H1 (cell line): ENCODE measurements around the gene CISTR. TPM values are rescaled to one million over a fixed set of nuclear protein-coding genes. Genes with fewer than 3 reads are reported as not detected.
A peak's percentile ranks its signal among the peaks of the same experiment; 100 is the strongest.

ENCODE experiments used
- CTCF ChIA-PET: fragments of 300-600 bp; sonication (Branson Sonifier 250); formaldehyde crosslinking; loops from one replicate; lab custom pipeline; 2021; ENCODE audit not compliant: partially characterized antibody; lab: Charles Lee
- POLR2A ChIA-PET: fragments of 300-600 bp; sonication (Branson Sonifier 250); formaldehyde crosslinking; loops from one replicate; lab custom pipeline; 2021; ENCODE audit warnings: inconsistent platforms; ENCODE audit not compliant: partially characterized antibody; lab: Charles Lee
- DNase-seq, 2 experiments: peaks; one replicate each; pipeline versions ENCODE4 v3.0.0 to v3.0.0-alpha.2; 2010 to 2022; ENCODE audit warnings: low spot score in 2 of 2, low read depth in 1 of 2, mixed read lengths in 1 of 2
- FAIRE-seq: peaks from 2 replicates; lab custom pipeline; 2011; peaks lifted over from hg19 to GRCh38; lab: Jason Lieb, UNC
- H2AFZ ChIP-seq: 2 replicates; pipeline ENCODE4 v1.8.1; 2012; ENCODE audit warnings: low read length, inconsistent platforms
- H2AK5ac ChIP-seq: 2 replicates; pipeline ENCODE4 v1.6.1; 2013; ENCODE audit warnings: low read depth, low read length
- H2BK120ac ChIP-seq: replicated peaks from 2 replicates; pipeline ENCODE3; 2013; ENCODE audit warnings: low read depth, low read length, inconsistent platforms
- H2BK12ac ChIP-seq: 2 replicates; pipeline ENCODE4 v1.6.1; 2013; ENCODE audit warnings: low read depth, low read length
- H2BK15ac ChIP-seq: 2 replicates; pipeline ENCODE4 v1.6.1; 2013; ENCODE audit warnings: low read length
- H2BK20ac ChIP-seq: 2 replicates; pipeline ENCODE4 v1.6.1; 2013; ENCODE audit warnings: low read length
- H2BK5ac ChIP-seq: 2 replicates; pipeline ENCODE4 v1.6.1; 2013; ENCODE audit warnings: low read depth, low read length
- H3K14ac ChIP-seq: 2 replicates; pipeline ENCODE4 v1.6.1; 2013; ENCODE audit warnings: inconsistent platforms; ENCODE audit not compliant: insufficient read length
- H3K18ac ChIP-seq: 2 replicates; pipeline ENCODE4 v1.6.1; 2013; ENCODE audit warnings: low read length; ENCODE audit errors: extremely low read depth
- H3K23ac ChIP-seq: 2 replicates; pipeline ENCODE4 v1.6.1; 2013; ENCODE audit warnings: inconsistent platforms; ENCODE audit not compliant: insufficient read length
- H3K23me2 ChIP-seq: 2 replicates; pipeline ENCODE4 v1.6.1; 2013; ENCODE audit warnings: low read depth, low read length
- H3K27ac ChIP-seq: 2 replicates; pipeline ENCODE4 v1.6.1; 2011; ENCODE audit warnings: low read depth, low read length, inconsistent platforms
- H3K27me3 ChIP-seq, 4 experiments: replicated peaks in 1 of 4; 1 replicate in 1 of 4; 2 replicates in 3 of 4; pipeline versions ENCODE4 v1.6.1 to v1.8.1; 2011 to 2013; ENCODE audit warnings: low read length in 3 of 4, mild to moderate bottlenecking in 3 of 4, inconsistent platforms in 2 of 4, mixed read lengths in 2 of 4, moderate library complexity in 1 of 4; ENCODE audit not compliant: control insufficient read depth in 3 of 4, insufficient read depth in 3 of 4; ENCODE audit errors: extremely low read depth in 1 of 4
- H3K36me3 ChIP-seq, 4 experiments: 2 replicates each; pipeline versions ENCODE4 v1.6.1 to v1.8.1; 2011 to 2013; ENCODE audit warnings: mild to moderate bottlenecking in 4 of 4, low read length in 3 of 4, moderate library complexity in 2 of 4, control low read depth in 1 of 4, inconsistent platforms in 1 of 4; ENCODE audit not compliant: insufficient read depth in 4 of 4, control insufficient read depth in 2 of 4
- H3K4ac ChIP-seq: replicated peaks from 2 replicates; pipeline ENCODE3; 2013; ENCODE audit warnings: low read length, low read depth, mixed read lengths, inconsistent platforms; ENCODE audit not compliant: insufficient read length
- H3K4me1 ChIP-seq, 4 experiments: replicated peaks in 1 of 4; 1 replicate in 1 of 4; 2 replicates in 3 of 4; pipeline versions ENCODE4 v1.6.1 to v1.8.1; 2011 to 2013; ENCODE audit warnings: low read length in 3 of 4, inconsistent platforms in 2 of 4, mixed read lengths in 1 of 4; ENCODE audit not compliant: insufficient read depth in 4 of 4, control insufficient read depth in 3 of 4
- H3K4me2 ChIP-seq, 2 experiments: 2 replicates each; pipeline versions ENCODE4 v1.6.1 to v1.8.1; 2011 to 2013; ENCODE audit warnings: low read depth in 2 of 2, low read length in 2 of 2, control low read depth in 1 of 2, inconsistent platforms in 1 of 2, mild to moderate bottlenecking in 1 of 2; ENCODE audit not compliant: insufficient read depth in 1 of 2
- H3K4me3 ChIP-seq, 4 experiments: fragments of 200-600, 300-600 bp in 1 of 4; sonication (generic), shearing (Covaris generic), sonication (Bioruptor Twin) in 1 of 4; 2 replicates each; pipeline versions ENCODE4 v1.5.1 to v1.8.1; 2011 to 2016; ENCODE audit warnings: low read length in 4 of 4, low read depth in 3 of 4, control low read depth in 2 of 4, inconsistent platforms in 2 of 4, mild to moderate bottlenecking in 2 of 4, mixed read lengths in 1 of 4, moderate library complexity in 1 of 4; ENCODE audit not compliant: insufficient read depth in 2 of 4; ENCODE audit errors: extremely low read depth in 1 of 4
- H3K56ac ChIP-seq: replicated peaks from 2 replicates; pipeline ENCODE3; 2013; ENCODE audit warnings: low read depth, mild to moderate bottlenecking, mixed read lengths, low read length, inconsistent platforms; ENCODE audit not compliant: insufficient read length
- H3K79me1 ChIP-seq: 2 replicates; pipeline ENCODE4 v1.6.1; 2013; ENCODE audit warnings: low read depth, low read length, control low read depth
- H3K79me2 ChIP-seq, 2 experiments: 2 replicates each; pipeline versions ENCODE4 v1.6.1 to v1.8.1; 2012 to 2013; ENCODE audit warnings: low read length in 2 of 2, mild to moderate bottlenecking in 2 of 2, inconsistent platforms in 1 of 2; ENCODE audit not compliant: insufficient read depth in 2 of 2, control insufficient read depth in 1 of 2
- H3K9ac ChIP-seq, 4 experiments: replicated peaks in 1 of 4; 1 replicate in 1 of 4; 2 replicates in 3 of 4; pipeline versions ENCODE4 v1.6.1 to v1.8.1; 2011 to 2013; ENCODE audit warnings: low read depth in 3 of 4, low read length in 3 of 4, control low read depth in 2 of 4, mild to moderate bottlenecking in 2 of 4, moderate library complexity in 2 of 4, inconsistent platforms in 1 of 4; ENCODE audit errors: extremely low read depth in 1 of 4
- H3K9me3 ChIP-seq, 2 experiments: 2 replicates each; pipeline versions ENCODE4 v1.6.1 to v1.8.1; 2012 to 2013; ENCODE audit warnings: mild to moderate bottlenecking in 2 of 2, moderate library complexity in 2 of 2, control low read depth in 1 of 2, inconsistent platforms in 1 of 2, low read depth in 1 of 2, low read length in 1 of 2, mixed read lengths in 1 of 2; ENCODE audit not compliant: insufficient read depth in 2 of 2
- H4K20me1 ChIP-seq, 2 experiments: replicated peaks in 1 of 2; 2 replicates each; pipeline versions ENCODE3 to v1.8.1; 2011 to 2013; ENCODE audit warnings: inconsistent platforms in 2 of 2, low read length in 2 of 2, mild to moderate bottlenecking in 1 of 2; ENCODE audit not compliant: insufficient read depth in 2 of 2, control insufficient read depth in 1 of 2
- H4K5ac ChIP-seq: 2 replicates; pipeline ENCODE4 v1.6.1; 2013; ENCODE audit warnings: low read length, low read depth, mixed read lengths, inconsistent platforms; ENCODE audit not compliant: insufficient read length
- H4K8ac ChIP-seq: 2 replicates; pipeline ENCODE4 v1.8.0; 2013; ENCODE audit warnings: mild to moderate bottlenecking, moderate library complexity, low read length, inconsistent platforms; ENCODE audit not compliant: insufficient read depth; ENCODE audit errors: extremely low read depth
- H4K91ac ChIP-seq: replicated peaks from 2 replicates; pipeline ENCODE3; 2013; ENCODE audit warnings: low read length, mixed read lengths, inconsistent platforms; ENCODE audit not compliant: insufficient read length
- EGR1 ChIP-seq: IDR thresholded peaks from 2 replicates; pipeline ENCODE4 v1.6.1; 2011; ENCODE audit warnings: low read depth, low read length, borderline replicate concordance
- HDAC2 ChIP-seq, 2 experiments: fragments of 300-600 bp in 1 of 2; sonication (generic) in 1 of 2; IDR thresholded peaks; 2 replicates each; pipeline ENCODE4 v1.6.1; 2011 to 2012; ENCODE audit warnings: low read depth in 2 of 2, low read length in 2 of 2, mild to moderate bottlenecking in 2 of 2, moderate library complexity in 2 of 2, borderline replicate concordance in 1 of 2, inconsistent platforms in 1 of 2
- KDM4A ChIP-seq: IDR thresholded peaks from one replicate; pipeline ENCODE4 v1.7.1; 2012; ENCODE audit warnings: low read depth, mild to moderate bottlenecking, moderate library complexity, low read length, inconsistent platforms; ENCODE audit not compliant: severe bottlenecking
- POLR2A ChIP-seq, 2 experiments: IDR thresholded peaks; 1 replicate in 1 of 2; 2 replicates in 1 of 2; pipeline ENCODE4 v1.6.1; 2011; ENCODE audit warnings: low read depth in 2 of 2, low read length in 2 of 2, mild to moderate bottlenecking in 2 of 2; ENCODE audit errors: control extremely low read depth in 1 of 2
- RAD21 ChIP-seq, 2 experiments: IDR thresholded peaks in 1 of 2; conservative IDR thresholded peaks in 1 of 2; 2 replicates each; pipeline ENCODE4 v1.6.1; 2011; ENCODE audit warnings: low read depth in 2 of 2, low read length in 2 of 2, improper control_type of control experiment in 1 of 2, inconsistent platforms in 1 of 2, mild to moderate bottlenecking in 1 of 2, moderate library complexity in 1 of 2
- SRF ChIP-seq: IDR thresholded peaks from 2 replicates; pipeline ENCODE4 v1.6.1; 2011; ENCODE audit warnings: mild to moderate bottlenecking, low read depth, low read length, moderate library complexity
- YY1 ChIP-seq: IDR thresholded peaks from 2 replicates; pipeline ENCODE4 v1.6.1; 2011; ENCODE audit warnings: low read depth, mild to moderate bottlenecking, low read length
- WGBS, 2 experiments: shearing (Covaris generic) in 1 of 2; methylation state at CpG; one replicate each; pipeline versions ENCODE4 v1.1.6 to v1.1.7; 2013 to 2015; ENCODE audit warnings: low lambda C conversion rate in 2 of 2, mixed read lengths in 2 of 2, inconsistent platforms in 1 of 2, low coverage in 1 of 2, missing lambda C conversion rate in 1 of 2; ENCODE audit not compliant: insufficient replicate concordance in 2 of 2, insufficient coverage in 1 of 2, insufficient read length in 1 of 2; ENCODE audit errors: extremely low coverage in 1 of 2, missing lambda C conversion rate in 1 of 2; 5-methylcytosine and 5-hydroxymethylcytosine counted together
- polyA plus RNA-seq, 7 experiments: library from polyadenylated mRNA; depleted of rRNA in 3 of 7; stranded (reverse) in 5 of 7; unstranded in 2 of 7; fragments of >200 nt in 5 of 7; fragments of 200-250 nt in 2 of 7; gene quantifications; 1 replicate in 5 of 7; 2 replicates in 1 of 7; 4 replicates in 1 of 7; pipeline versions ENCODE4 v1.2.1 to v1.2.3, GENCODE V29; 2011 to 2013; ENCODE audit warnings: missing spikeins in 2 of 7, mixed read lengths in 2 of 7
- total RNA-seq: library from RNA; stranded (reverse); fragmentation: NEBNext Ultra II Directional; extraction: Animal tissue kit (Norgen Biotek cat#: 25700); gene quantifications from 2 replicates; pipeline ENCODE4 v1.2.1, GENCODE V29; 2021
- TF ChIP-seq, protein P1 (sequence below): IDR thresholded peaks from 2 replicates; pipeline ENCODE4 v1.6.1; 2011; ENCODE audit warnings: low read depth, mild to moderate bottlenecking, low read length; ENCODE audit not compliant: insufficient read depth

CISTR gene
- total and polyA plus RNA-seq, 2 of the 8 experiments (the other 6 are each of a cell fraction or from before 2014, with no cell fraction given), result not detected

DNA sequence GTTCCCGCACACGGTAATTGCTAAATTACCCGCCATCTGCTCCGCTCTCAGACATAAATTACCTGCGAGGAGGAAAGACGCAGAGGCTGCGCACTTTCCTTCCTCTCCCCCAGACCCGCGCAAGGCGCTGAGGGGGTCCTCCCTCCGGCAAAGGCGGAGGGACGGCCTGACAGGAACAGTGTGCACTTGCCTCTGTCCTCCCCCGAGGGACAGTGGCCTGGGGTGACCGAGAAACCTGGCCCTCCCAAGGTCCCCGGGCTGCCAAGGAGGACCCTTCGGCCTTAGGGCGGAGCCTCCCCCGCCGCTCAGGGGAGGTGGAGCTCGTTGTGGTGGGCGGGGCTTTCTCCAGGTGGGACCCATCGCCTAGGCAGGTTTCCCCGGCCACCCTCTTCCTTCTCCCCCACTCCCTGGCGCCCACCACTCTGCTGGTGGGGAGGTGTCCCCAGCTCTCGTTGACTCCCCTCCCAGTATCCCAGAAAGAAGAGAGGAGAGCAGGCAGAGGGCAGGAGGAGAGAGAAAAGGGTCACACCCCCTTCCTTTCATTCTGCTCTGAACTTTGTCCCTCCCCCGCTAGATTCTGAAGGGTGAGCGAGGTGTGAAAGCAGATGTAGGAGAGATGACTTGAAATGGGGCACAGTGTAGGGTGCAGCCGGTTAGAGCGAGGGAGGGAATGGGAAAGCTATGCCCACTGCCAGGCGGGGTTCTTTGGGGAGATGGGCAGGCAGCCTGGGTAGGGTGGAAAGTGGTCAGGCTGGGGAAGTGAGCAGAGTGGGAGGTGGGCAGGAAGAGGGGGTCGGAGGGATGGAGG lies 13.2 kb downstream of the CISTR start:
- no peak overlapping the region for H2BK5ac ChIP-seq
- H2BK20ac ChIP-seq, result no peak overlapping the region
- peak overlapping the region; percentile 73 to 85 for H3K4me2 ChIP-seq
- TF ChIP-seq YY1, result no peak
- TF ChIP-seq EGR1, result no peak
- TF ChIP-seq, protein P1, sequence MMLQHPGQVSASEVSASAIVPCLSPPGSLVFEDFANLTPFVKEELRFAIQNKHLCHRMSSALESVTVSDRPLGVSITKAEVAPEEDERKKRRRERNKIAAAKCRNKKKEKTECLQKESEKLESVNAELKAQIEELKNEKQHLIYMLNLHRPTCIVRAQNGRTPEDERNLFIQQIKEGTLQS, result no peak
- no peak for TF ChIP-seq RAD21 (IDR thresholded peaks at IDR 0.05 in 1 of 2, conservative IDR thresholded peaks at IDR 0.05 in 1 of 2; ENCODE audit: low read depth in 2 of 2, low read length in 2 of 2)
- no peak for TF ChIP-seq SRF
- TF ChIP-seq POLR2A (IDR thresholded peaks at IDR 0.05; ENCODE audit: control extremely low read depth in 1 of 2, low read depth in 2 of 2, low read length in 2 of 2), result no peak
- TF ChIP-seq HDAC2 (IDR thresholded peaks at IDR 0.05; ENCODE audit: borderline replicate concordance in 1 of 2, low read depth in 2 of 2, low read length in 2 of 2), result no peak
- peak; percentile 83 for TF ChIP-seq KDM4A

More for the DNA sequence above, 13.2 kb downstream of the CISTR start:
- POLR2A ChIA-PET, result interaction anchor here (0.8 to 1.8 kb wide), 7 partner anchors 10 to 63 kb away, joined by 3 to 6 read pairs (median 4); partner anchors contain the start of genes ATP5MC2 and CISTR
- no peak overlapping the region for H3K23ac ChIP-seq
- no peak overlapping the region for H4K91ac ChIP-seq
- DNase-seq, result peak in 1 of 2 experiments; percentile 92
- H2BK120ac ChIP-seq, result no peak overlapping the region
- no peak overlapping the region for H3K56ac ChIP-seq
- no peak overlapping the region for H2AK5ac ChIP-seq
- H3K36me3 ChIP-seq, result no peaks in the 10 kb centered on the region
- no peak overlapping the region; a peak in 1 of 7 replicates for H3K9ac ChIP-seq
- H2AFZ ChIP-seq, result peak overlapping the region; percentile 98
- H3K27ac ChIP-seq, result no peak overlapping the region
- H3K27me3 ChIP-seq, result peaks cover 30 to 67% (median 54%) of the 10 kb centered on the region in 4 experiments
- H3K23me2 ChIP-seq, result peaks cover 17% of the 10 kb centered on the region
- H3K4me1 ChIP-seq, result peaks cover 0 to 13% (median 7%) of the 10 kb centered on the region in 4 experiments; a peak in 5 of 7 replicates
- no peak overlapping the region for H3K14ac ChIP-seq
- 0 out of 2 replicates have a peak overlapping the region, but pooled peaks have one; percentile 95 for H2BK15ac ChIP-seq
- H4K20me1 ChIP-seq, result no peaks in the 10 kb centered on the region
- no peak overlapping the region for H4K5ac ChIP-seq
- CTCF ChIA-PET, result interaction anchor here (1.1 to 21.0 kb wide), 10 partner anchors 6 to 63 kb away, joined by 3 to 531 read pairs (median 6); partner anchors contain the start of genes ATP5MC2 and CALCOCO1
- WGBS, 2 experiments, result 1% methylated on average over 25 of the region's 32 CpGs; no CpG with 5 or more reads in 1 of the 2 experiments
- H3K9me3 ChIP-seq, result no peaks in the 10 kb centered on the region
- no peaks in the 10 kb centered on the region for H3K79me1 ChIP-seq
- H3K4me3 ChIP-seq, result peak overlapping the region; percentile 58 to 74 (median 65)
- H4K8ac ChIP-seq, result no peak overlapping the region
- peak overlapping the region; percentile 82 for H3K18ac ChIP-seq
- H3K79me2 ChIP-seq, result no peaks in the 10 kb centered on the region
- FAIRE-seq, result no peak
- H3K4ac ChIP-seq, result no peak overlapping the region
- H2BK12ac ChIP-seq, result 0 out of 2 replicates have a peak overlapping the region, but pooled peaks have one; percentile 17
